Thoracic aorta (tissue), 2 donors: ENCODE measurements around the gene IL6. TPM values are rescaled to one million over a fixed set of nuclear protein-coding genes. Genes with fewer than 3 reads are reported as not detected.
"Not testable (repeated sequence)": the region's sequence is repeated elsewhere in the genome, so short reads cannot be mapped to it uniquely, and the experiment has no call there.

Experiments
- ATAC-seq: fragments of 150-250 bp; one replicate; pipeline ENCODE4 v1.8.0; 2017; ENCODE audit warnings: low read depth; ENCODE audit not compliant: insufficient number of reproducible peaks, low FRiP score
- DNase-seq: peaks from one replicate; pipeline ENCODE4 v3.0.0-alpha.2; 2020; ENCODE audit warnings: low spot score
- H3K27ac ChIP-seq, 2 donors: fragments of 200-600 bp; sonication (generic); 1 replicate in 1 of 2; 2 replicates in 1 of 2; pipeline ENCODE4 v1.5.1; 2016; ENCODE audit warnings: mild to moderate bottlenecking in 2 of 2, moderate library complexity in 2 of 2
- H3K27me3 ChIP-seq: fragments of 200-600 bp; sonication (generic); replicated peaks from 2 replicates; pipeline ENCODE4 v1.6.0; 2016; ENCODE audit warnings: mild to moderate bottlenecking; ENCODE audit not compliant: insufficient read depth
- H3K36me3 ChIP-seq: fragments of 200-600 bp; sonication (generic); one replicate; pipeline ENCODE4 v1.5.1; 2016
- H3K4me1 ChIP-seq, 2 donors: fragments of 200-600 bp; sonication (generic); 1 replicate in 1 of 2; 2 replicates in 1 of 2; pipeline versions ENCODE4 v1.5.1 to v1.6.0; 2016; ENCODE audit warnings: low read depth in 2 of 2, mild to moderate bottlenecking in 1 of 2; ENCODE audit not compliant: control insufficient read depth in 1 of 2
- H3K4me3 ChIP-seq: fragments of 200-600 bp; sonication (generic); 2 replicates; pipeline ENCODE4 v1.5.1; 2016; ENCODE audit warnings: mild to moderate bottlenecking
- H3K9me3 ChIP-seq: fragments of 200-600 bp; sonication (generic); 2 replicates; pipeline ENCODE4 v1.5.1; 2016
- CTCF ChIP-seq: fragments of 200-600 bp; sonication (generic); IDR thresholded peaks from one replicate; pipeline ENCODE4 v1.5.1; 2019; ENCODE audit warnings: antibody characterized with exemption
- total RNA-seq, 2 donors: library from RNA; depleted of rRNA; stranded (reverse); fragments of >200 nt; gene quantifications; one replicate each; pipeline versions ENCODE4 v1.1.0 to v1.2.3, GENCODE V29; 2016

IL6 gene
- total RNA-seq, 2 donors from 2014 or later, result 15.7 to 151 TPM

- no peaks in the 10 kb centered on the region for H3K9me3 ChIP-seq
Observed at GRCh38 chr7:22681852-22682657, 44.9 kb upstream of the IL6 start.

GRCh38 chr7:22683379-22683778 lies 43.6 kb upstream of the IL6 start:
- H3K4me3 ChIP-seq, result no peak overlapping the region
- no peaks in the 10 kb centered on the region for H3K36me3 ChIP-seq
- ATAC-seq (no peak), DNase-seq (no peak)
- TF ChIP-seq CTCF, result no peak
- H3K27me3 ChIP-seq, result no peaks in the 10 kb centered on the region
- no peak overlapping the region for H3K27ac ChIP-seq
- no peaks in the 10 kb centered on the region for H3K9me3 ChIP-seq
- H3K4me1 ChIP-seq, result peaks cover 0 to 7% of the 10 kb centered on the region in 2 donors

More at GRCh38 chr7:22681852-22682657, 44.9 kb upstream of the IL6 start:
- no peak for ATAC-seq
- Histone ChIP-seq H3K27ac (no peak overlapping the region), H3K4me3 (no peak overlapping the region), H3K4me1 (no peaks in the 10 kb centered on the region), H3K36me3 (no peaks in the 10 kb centered on the region), H3K27me3 (no peaks in the 10 kb centered on the region)
- no peak for TF ChIP-seq CTCF
- no peak for DNase-seq

GRCh38 chr7:22686620-22687019 lies 40.4 kb upstream of the IL6 start:
- H3K36me3 ChIP-seq, result no peaks in the 10 kb centered on the region

GRCh38 chr7:22688084-22688483 lies 38.9 kb upstream of the IL6 start:
- TF ChIP-seq CTCF, result no peak
- H3K27ac ChIP-seq, result no peak overlapping the region
- H3K36me3 ChIP-seq, result no peaks in the 10 kb centered on the region
- DNase-seq (no peak), ATAC-seq (no peak)
- peaks cover 0 to 11% of the 10 kb centered on the region in 2 donors for H3K4me1 ChIP-seq
- no peaks in the 10 kb centered on the region for H3K27me3 ChIP-seq
- no peak overlapping the region for H3K4me3 ChIP-seq
- no peaks in the 10 kb centered on the region for H3K9me3 ChIP-seq

More at GRCh38 chr7:22686620-22687019, 40.4 kb upstream of the IL6 start:
- Histone ChIP-seq H3K27me3 (no peaks in the 10 kb centered on the region), H3K27ac (no peak overlapping the region), H3K9me3 (no peaks in the 10 kb centered on the region), H3K4me1 (peaks cover 0 to 11% of the 10 kb centered on the region in 2 donors), H3K4me3 (no peak overlapping the region)
- TF ChIP-seq CTCF, result no peak
- DNase-seq (no peak), ATAC-seq (no peak)

GRCh38 chr7:22688934-22689333 lies 38.1 kb upstream of the IL6 start:
- peaks cover 0 to 11% of the 10 kb centered on the region in 2 donors for H3K4me1 ChIP-seq
- H3K27ac ChIP-seq, ATAC-seq, H3K4me3 ChIP-seq, H3K36me3 ChIP-seq, H3K27me3 ChIP-seq, H3K9me3 ChIP-seq, DNase-seq: not testable (repeated sequence)
